ENCODE results near the gene CT45A8. TPM values are rescaled to one million over a fixed set of nuclear protein-coding genes. Genes with fewer than 3 reads are reported as not detected.
"Not testable (repeated sequence)": the region's sequence is repeated elsewhere in the genome, so short reads cannot be mapped to it uniquely, and the experiment has no call there.

CT45A8 gene, protein sequence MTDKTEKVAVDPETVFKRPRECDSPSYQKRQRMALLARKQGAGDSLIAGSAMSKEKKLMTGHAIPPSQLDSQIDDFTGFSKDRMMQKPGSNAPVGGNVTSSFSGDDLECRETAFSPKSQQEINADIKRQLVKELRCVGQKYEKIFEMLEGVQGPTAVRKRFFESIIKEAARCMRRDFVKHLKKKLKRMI
- total RNA-seq (not detected), polyA plus RNA-seq (not detected)
- long read RNA-seq, donor 1 = 0 reads
- long read RNA-seq, donor 2 = 0 reads
- long read RNA-seq, donor 3 = 0 reads
- long read RNA-seq, donor 4 = 0 reads
- long read RNA-seq, donor 5 = 0 reads
- long read RNA-seq, donor 6 = 0 reads
- long read RNA-seq, donor 7 = 0 reads
- long read RNA-seq, donor 8 = 0 reads
- long read RNA-seq, donor 9 = 0 reads
- long read RNA-seq, donor 10 = 0 reads

- H3K4me3 ChIP-seq; H3K36me3 ChIP-seq; H3K27ac ChIP-seq; H3K4me1 ChIP-seq; H3K27me3 ChIP-seq; H3K9me3 ChIP-seq; DNase-seq; intact Hi-C loops (cut with DNase I; ENCODE audit: low total_unique reads): not testable (repeated sequence)
- no CpG with 5 or more reads among the region's 17 CpGs for WGBS, 5 donors
Measured at GRCh38 chrX:135854438-135854837, at the start of gene CT45A8. Gene CT45A8, minus strand, starts transcription at chrX:135854538. Its CDS starts 3,755 bp downstream, at chrX:135850783.

DNA sequence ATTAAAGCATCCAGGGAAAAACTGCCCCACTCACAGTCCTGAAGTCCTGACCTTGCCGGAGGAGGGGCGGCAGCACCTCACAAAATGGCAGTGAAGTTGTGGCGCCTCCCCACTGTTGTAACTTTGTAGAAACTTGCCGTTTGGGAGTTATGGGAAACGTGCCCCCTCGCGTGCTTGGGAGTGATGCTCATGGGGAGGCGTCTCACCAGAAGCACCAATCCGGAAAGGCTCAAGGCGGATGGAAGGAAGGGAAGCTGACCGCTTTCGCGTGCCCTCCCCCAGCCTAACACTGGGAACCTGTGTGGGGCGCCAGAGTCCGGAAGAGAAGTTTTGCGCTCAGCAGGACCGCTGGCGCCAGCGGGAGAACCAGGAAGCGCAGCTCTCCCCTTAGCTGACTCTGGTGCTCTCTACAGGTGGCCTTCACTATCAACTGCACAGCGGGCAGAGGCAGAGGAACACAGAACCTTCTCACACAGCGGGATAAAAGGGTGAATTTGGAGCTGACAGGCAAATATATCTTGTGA lies 39.0 kb upstream of the CT45A8 start, which contains the start of the genes CT45A10 and SAGE1:
TSS of gene CT45A10 (minus strand) at position 151 of the 524 bp plus-strand sequence. CDS start 8,100 bp downstream, outside the sequence.
TSS of gene SAGE1 (plus strand) at position 423 of the 524 bp plus-strand sequence. CDS start 2,527 bp downstream, outside the sequence.
- DNase-seq = no peak
- intact Hi-C loops (cut with DNase I; ENCODE audit: low total_unique reads) = no loop called here
- no peak within 1 kb of the TSS for H3K4me3 ChIP-seq
- TF ChIP-seq EP300 (IDR thresholded peaks at IDR 0.05) (no peak), CTCF (IDR thresholded peaks at IDR 0.05) (no peak), POLR2A (IDR thresholded peaks at IDR 0.05) (no peak), POLR2AphosphoS5 (IDR thresholded peaks at IDR 0.05) (no peak)
- WGBS, 5 donors = 80 to 94% (median 89%) methylated on average over 17 to 22 of the region's 22 CpGs
- no peak within 1 kb of the TSS for H3K27ac ChIP-seq
- no peaks in the 10 kb centered on the region for H3K4me1 ChIP-seq
- H3K36me3 ChIP-seq = no peaks in the 10 kb centered on the region
- no peaks in the 10 kb centered on the region for H3K27me3 ChIP-seq
- H3K9me3 ChIP-seq = peaks cover 0 to 26% (median 7%) of the 10 kb centered on the region in 4 donors

- WGBS, 5 donors = 87 to 94% (median 92%) methylated on average over 4 to 11 of the region's 11 CpGs
Measured at GRCh38 chrX:135892781-135893180, 38.4 kb upstream of the CT45A8 start.

DNA sequence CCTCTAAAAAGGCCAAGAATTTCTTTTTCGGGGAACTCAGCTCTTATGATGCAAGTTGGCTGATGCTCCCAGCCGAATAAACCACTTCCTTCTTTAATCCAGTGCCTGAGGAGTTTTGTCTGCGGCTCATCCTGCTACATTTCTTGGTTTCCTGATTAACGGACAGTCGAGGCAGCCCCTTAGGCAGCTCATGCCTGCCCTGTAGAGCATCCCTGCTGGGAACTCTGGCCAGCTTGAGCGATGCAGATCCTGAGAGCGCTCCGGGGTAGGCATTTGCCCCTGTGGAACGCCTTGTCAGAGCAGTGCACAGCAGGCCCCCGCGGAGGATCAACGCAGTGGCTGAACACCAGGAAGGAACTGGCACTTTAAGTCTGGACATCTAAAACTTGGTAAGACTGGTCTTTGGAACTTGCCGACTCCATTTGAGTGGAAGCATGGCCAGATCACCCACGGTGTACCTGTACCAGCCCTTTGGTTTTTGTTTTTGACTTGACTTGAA lies 35.8 kb upstream of the CT45A8 start:
- no peak for TF ChIP-seq POLR2A (IDR thresholded peaks at IDR 0.05)
- TF ChIP-seq POLR2AphosphoS5 (IDR thresholded peaks at IDR 0.05) = no peak
- no peak for TF ChIP-seq EP300 (IDR thresholded peaks at IDR 0.05)
- no peak for TF ChIP-seq CTCF (IDR thresholded peaks at IDR 0.05)
- H3K36me3 ChIP-seq = no peaks in the 10 kb centered on the region
- no peak overlapping the region for H3K27ac ChIP-seq
- no peaks in the 10 kb centered on the region for H3K27me3 ChIP-seq
- no peaks in the 10 kb centered on the region for H3K4me1 ChIP-seq
- H3K9me3 ChIP-seq = peaks cover 0 to 22% (median 7%) of the 10 kb centered on the region in 4 donors
- H3K4me3 ChIP-seq = no peak overlapping the region
- 83 to 91% (median 88%) methylated on average over 6 to 14 of the region's 14 CpGs for WGBS, 5 donors
- intact Hi-C loops (cut with DNase I; ENCODE audit: low total_unique reads) = no loop called here
- no peak for DNase-seq

More at GRCh38 chrX:135892781-135893180, 38.4 kb upstream of the CT45A8 start:
- TF ChIP-seq POLR2AphosphoS5 (IDR thresholded peaks at IDR 0.05) (no peak), POLR2A (IDR thresholded peaks at IDR 0.05) (no peak), CTCF (IDR thresholded peaks at IDR 0.05) (no peak), EP300 (IDR thresholded peaks at IDR 0.05) (no peak)
- no peaks in the 10 kb centered on the region for H3K27me3 ChIP-seq
- no peak overlapping the region for H3K27ac ChIP-seq
- H3K9me3 ChIP-seq = peaks cover 0 to 24% (median 7%) of the 10 kb centered on the region in 4 donors
- DNase-seq = no peak
- H3K4me1 ChIP-seq = no peaks in the 10 kb centered on the region
- no peak overlapping the region for H3K4me3 ChIP-seq
- intact Hi-C loops (cut with DNase I; ENCODE audit: low total_unique reads) = no loop called here
- H3K36me3 ChIP-seq = no peaks in the 10 kb centered on the region

GRCh38 chrX:135888976-135889375 lies 34.6 kb upstream of the CT45A8 start:
- peaks cover 0 to 20% (median 7%) of the 10 kb centered on the region in 4 donors for H3K9me3 ChIP-seq
- DNase-seq; H3K27ac ChIP-seq; H3K36me3 ChIP-seq; H3K27me3 ChIP-seq; H3K4me3 ChIP-seq; intact Hi-C loops (cut with DNase I; ENCODE audit: low total_unique reads); H3K4me1 ChIP-seq: not testable (repeated sequence)
- 58 to 93% (median 83%) methylated on average over 5 to 13 of the region's 15 CpGs for WGBS, 5 donors

GRCh38 chrX:135888230-135888629 lies 33.9 kb upstream of the CT45A8 start:
- DNase-seq; H3K4me1 ChIP-seq; H3K36me3 ChIP-seq; H3K4me3 ChIP-seq; H3K27ac ChIP-seq; intact Hi-C loops (cut with DNase I; ENCODE audit: low total_unique reads); H3K27me3 ChIP-seq: not testable (repeated sequence)
- WGBS, 5 donors = 86 to 97% (median 88%) methylated on average over 6 to 12 of the region's 18 CpGs
- peaks cover 0 to 12% (median 5%) of the 10 kb centered on the region in 4 donors for H3K9me3 ChIP-seq

- H3K36me3 ChIP-seq = not testable (repeated sequence)
- WGBS, 5 donors = 50 to 67% (median 53%) methylated on average over 4 of the region's 5 CpGs
Measured at GRCh38 chrX:135882741-135883140, 28.4 kb upstream of the CT45A8 start.

GRCh38 chrX:135871712-135872111 lies 17.4 kb upstream of the CT45A8 start, which contains the start of gene CT45A9:
Gene CT45A9, minus strand, starts transcription at chrX:135871812. Its CDS starts 3,751 bp downstream, at chrX:135868061.
- H3K9me3 ChIP-seq; intact Hi-C loops (cut with DNase I; ENCODE audit: low total_unique reads); H3K27ac ChIP-seq; H3K27me3 ChIP-seq; H3K4me3 ChIP-seq; H3K36me3 ChIP-seq; H3K4me1 ChIP-seq; DNase-seq: not testable (repeated sequence)
- no CpG with 5 or more reads among the region's 17 CpGs for WGBS, 5 donors

More at GRCh38 chrX:135882741-135883140, 28.4 kb upstream of the CT45A8 start:
- H3K4me3 ChIP-seq; H3K9me3 ChIP-seq; intact Hi-C loops (cut with DNase I; ENCODE audit: low total_unique reads); DNase-seq; H3K4me1 ChIP-seq; H3K27me3 ChIP-seq; H3K27ac ChIP-seq: not testable (repeated sequence)
